GM12892 (cell line): ENCODE data around the gene DENND11.

Source experiments
- POLR2A ChIP-seq: IDR thresholded peaks from 2 replicates; pipeline ENCODE4 v1.6.1; 2011; ENCODE audit warnings: low read depth, low read length, control low read depth
- POLR2AphosphoS5 ChIP-seq: IDR thresholded peaks from 2 replicates; pipeline ENCODE4 v1.6.1; 2011; ENCODE audit warnings: low read depth, low read length, control low read depth

- TF ChIP-seq POLR2AphosphoS5 (no peak), POLR2A (no peak)
Measured at GRCh38 chr7:141663081-141663849, 38.7 kb downstream of the DENND11 start.
